WTC11 (cell line): ENCODE results near the gene DCK. TPM values are rescaled to one million over a fixed set of nuclear protein-coding genes. Genes with fewer than 3 reads are reported as not detected.

Source experiments
- ATAC-seq: fragments of 200-7000 bp; cut with Tn5 transposase; 2 replicates; pipeline ENCODE4 v1.10.0; 2021; ENCODE audit warnings: mild to moderate bottlenecking, moderate library complexity
- CTCF ChIA-PET: fragments of 300-600 bp; sonication (Branson Sonifier 250); formaldehyde crosslinking; loops from one replicate; lab custom pipeline; 2021; ENCODE audit warnings: antibody characterized with exemption; lab: Charles Lee
- POLR2A ChIA-PET: fragments of 350-600 bp; sonication (Branson Sonifier 250); formaldehyde crosslinking; loops from one replicate; lab custom pipeline; 2021; ENCODE audit warnings: antibody characterized with exemption; lab: Charles Lee
- DNase-seq: peaks from one replicate; pipeline ENCODE4 v3.0.0; 2021; ENCODE audit warnings: low spot score
- H3K27ac Mint-ChIP-seq: 2 replicates; pipeline ENCODE4 v1.8.0; 2021; ENCODE audit warnings: mixed read lengths
- H3K27me3 Mint-ChIP-seq: 2 replicates; pipeline ENCODE4 v1.8.0; 2021; ENCODE audit warnings: low read depth, mild to moderate bottlenecking, moderate library complexity, mixed read lengths
- H3K36me3 Mint-ChIP-seq: 2 replicates; pipeline ENCODE4 v1.8.0; 2021; ENCODE audit warnings: mixed read lengths
- H3K4me1 Mint-ChIP-seq: 2 replicates; pipeline ENCODE4 v1.8.0; 2022; ENCODE audit warnings: mixed read lengths
- H3K4me3 Mint-ChIP-seq: 2 replicates; pipeline ENCODE4 v1.8.0; 2021; ENCODE audit warnings: mild to moderate bottlenecking, moderate library complexity, mixed read lengths
- H3K9me3 Mint-ChIP-seq: 2 replicates; pipeline ENCODE4 v1.8.0; 2021; ENCODE audit warnings: mixed read lengths
- CBFB ChIP-seq: sonication (generic); formaldehyde crosslinking; IDR thresholded peaks from 2 replicates; pipeline ENCODE4 v1.8.1; 2022; ENCODE audit warnings: mild to moderate bottlenecking, low read depth, missing genetic modification reagents
- ELF4 ChIP-seq: sonication (generic); formaldehyde crosslinking; IDR thresholded peaks from 2 replicates; pipeline ENCODE4 v1.8.1; 2022; ENCODE audit warnings: low read depth, mild to moderate bottlenecking, moderate library complexity, missing genetic modification reagents
- ETV6 ChIP-seq: sonication (generic); formaldehyde crosslinking; IDR thresholded peaks from 2 replicates; pipeline ENCODE4 v1.8.1; 2022; ENCODE audit warnings: mild to moderate bottlenecking, missing genetic modification reagents
- FOXK1 ChIP-seq: sonication (generic); formaldehyde crosslinking; IDR thresholded peaks from 2 replicates; pipeline ENCODE4 v1.8.0; 2022; ENCODE audit warnings: mild to moderate bottlenecking, moderate library complexity, missing genetic modification reagents
- GRHL2 ChIP-seq: fragments of 250-450 bp; sonication (Bioruptor Pico); IDR thresholded peaks from 2 replicates; pipeline ENCODE4 v1.8.0; 2022; ENCODE audit warnings: mild to moderate bottlenecking, moderate library complexity; ENCODE audit not compliant: insufficient replicate concordance, severe bottlenecking
- HMGA2 ChIP-seq: fragments of 250-450 bp; sonication (Bioruptor Pico); IDR thresholded peaks from 2 replicates; pipeline ENCODE4 v1.4.0; 2021; ENCODE audit warnings: mild to moderate bottlenecking, moderate library complexity
- MYBL2 ChIP-seq: sonication (generic); formaldehyde crosslinking; IDR thresholded peaks from 2 replicates; pipeline ENCODE4 v1.8.1; 2023; ENCODE audit warnings: mild to moderate bottlenecking, moderate library complexity, missing genetic modification reagents
- NFATC4 ChIP-seq: fragments of 250-450 bp; sonication (Bioruptor Pico); IDR thresholded peaks from 2 replicates; pipeline ENCODE4 v1.9.0; 2021; ENCODE audit warnings: mild to moderate bottlenecking
- NFE2L1 ChIP-seq: sonication (generic); formaldehyde crosslinking; IDR thresholded peaks from 2 replicates; pipeline ENCODE4 v1.8.1; 2023; ENCODE audit warnings: missing genetic modification reagents
- NFYB ChIP-seq: sonication (generic); formaldehyde crosslinking; conservative IDR thresholded peaks from 2 replicates; pipeline ENCODE4 v1.8.0; 2022; ENCODE audit warnings: low read depth, missing genetic modification reagents
- OVOL2 ChIP-seq: fragments of 250-450 bp; sonication (Bioruptor Pico); IDR thresholded peaks from 2 replicates; pipeline ENCODE4 v1.9.0; 2021; ENCODE audit warnings: mild to moderate bottlenecking, borderline replicate concordance
- TCF7 ChIP-seq: sonication (generic); formaldehyde crosslinking; IDR thresholded peaks from 2 replicates; pipeline ENCODE4 v1.8.0; 2022; ENCODE audit warnings: mild to moderate bottlenecking, low read depth, missing genetic modification reagents, moderate library complexity
- TEAD1 ChIP-seq: sonication (generic); formaldehyde crosslinking; IDR thresholded peaks from 2 replicates; pipeline ENCODE4 v1.8.0; 2022; ENCODE audit warnings: mild to moderate bottlenecking, missing genetic modification reagents
- TEAD4 ChIP-seq: sonication (generic); formaldehyde crosslinking; IDR thresholded peaks from 2 replicates; pipeline ENCODE4 v1.8.0; 2022; ENCODE audit warnings: mild to moderate bottlenecking, missing genetic modification reagents
- ZBTB21 ChIP-seq: sonication (generic); formaldehyde crosslinking; IDR thresholded peaks from 2 replicates; pipeline ENCODE4 v1.8.1; 2023; ENCODE audit warnings: mild to moderate bottlenecking, missing genetic modification reagents, borderline replicate concordance
- ZNF121 ChIP-seq: sonication (generic); formaldehyde crosslinking; IDR thresholded peaks from 2 replicates; pipeline ENCODE4 v1.8.0; 2023; ENCODE audit warnings: missing genetic modification reagents
- ZNF138 ChIP-seq: sonication (generic); formaldehyde crosslinking; conservative IDR thresholded peaks from 2 replicates; pipeline ENCODE4 v1.8.1; 2022; ENCODE audit warnings: mild to moderate bottlenecking, moderate library complexity, missing genetic modification reagents
- ZNF671 ChIP-seq: fragments of 250-450 bp; sonication (Bioruptor Pico); IDR thresholded peaks from 2 replicates; pipeline ENCODE4 v1.8.0; 2021; ENCODE audit warnings: mild to moderate bottlenecking
- total RNA-seq: library from RNA; stranded (reverse); gene quantifications from 3 replicates; pipeline ENCODE4 v1.2.3, GENCODE V29; 2021
- TF ChIP-seq, protein P1 (sequence below): sonication (generic); formaldehyde crosslinking; conservative IDR thresholded peaks from 2 replicates; pipeline ENCODE4 v1.8.1; 2022; ENCODE audit warnings: mild to moderate bottlenecking, missing genetic modification reagents
- TF ChIP-seq, protein P2 (sequence below): sonication (generic); formaldehyde crosslinking; IDR thresholded peaks from 2 replicates; pipeline ENCODE4 v1.8.0; 2022; ENCODE audit warnings: missing genetic modification reagents
- TF ChIP-seq, protein P3 (sequence below): sonication (generic); formaldehyde crosslinking; IDR thresholded peaks from 2 replicates; pipeline ENCODE4 v1.8.1; 2023; ENCODE audit warnings: mild to moderate bottlenecking, missing genetic modification reagents, borderline replicate concordance
- TF ChIP-seq, protein P4 (sequence below): sonication (generic); formaldehyde crosslinking; IDR thresholded peaks from 2 replicates; pipeline ENCODE4 v1.8.0; 2022; ENCODE audit warnings: mild to moderate bottlenecking, missing genetic modification reagents
- TF ChIP-seq, protein P5 (sequence below): sonication (generic); formaldehyde crosslinking; IDR thresholded peaks from 2 replicates; pipeline ENCODE4 v1.8.0; 2022; ENCODE audit warnings: mild to moderate bottlenecking, missing genetic modification reagents
- TF ChIP-seq, protein P6 (sequence below): sonication (generic); formaldehyde crosslinking; IDR thresholded peaks from 2 replicates; pipeline ENCODE4 v1.8.1; 2022; ENCODE audit warnings: missing genetic modification reagents, borderline replicate concordance
- TF ChIP-seq, protein P7 (sequence below): fragments of 250-450 bp; sonication (Bioruptor Pico); IDR thresholded peaks from 2 replicates; pipeline ENCODE4 v2.1.2; 2022; ENCODE audit warnings: mild to moderate bottlenecking, moderate library complexity

DCK gene
- total RNA-seq, 1 experiment from 2014 or later: 15.0 TPM

DNA sequence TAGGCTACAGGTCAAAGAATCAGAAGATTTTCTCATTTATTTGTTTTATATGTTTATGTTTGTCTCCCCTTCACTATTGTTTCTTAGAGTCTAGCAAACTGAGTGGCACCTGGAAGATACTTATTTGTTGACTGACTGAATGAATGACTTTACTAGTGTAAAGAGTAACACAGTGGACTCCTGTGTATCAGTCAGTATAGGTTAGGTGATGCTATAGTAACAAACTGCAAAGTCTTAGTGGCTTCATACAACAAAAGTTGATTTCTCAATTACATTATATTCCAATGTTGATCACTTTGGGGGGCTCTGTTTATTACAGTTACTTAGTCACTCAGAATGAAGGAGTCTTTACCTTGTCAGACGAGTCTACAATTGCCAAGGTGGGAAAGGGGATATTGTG is 76.6 kb downstream of the DCK start (continued):
- TF ChIP-seq TCF7 (CRISPR knock-in tag): no peak
- TF ChIP-seq, protein P1, sequence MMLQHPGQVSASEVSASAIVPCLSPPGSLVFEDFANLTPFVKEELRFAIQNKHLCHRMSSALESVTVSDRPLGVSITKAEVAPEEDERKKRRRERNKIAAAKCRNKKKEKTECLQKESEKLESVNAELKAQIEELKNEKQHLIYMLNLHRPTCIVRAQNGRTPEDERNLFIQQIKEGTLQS (CRISPR knock-in tag): no peak
- no peak for TF ChIP-seq ZBTB21 (CRISPR knock-in tag)
- no peak for TF ChIP-seq GRHL2
- TF ChIP-seq NFYB: no peak
- TF ChIP-seq, protein P2, sequence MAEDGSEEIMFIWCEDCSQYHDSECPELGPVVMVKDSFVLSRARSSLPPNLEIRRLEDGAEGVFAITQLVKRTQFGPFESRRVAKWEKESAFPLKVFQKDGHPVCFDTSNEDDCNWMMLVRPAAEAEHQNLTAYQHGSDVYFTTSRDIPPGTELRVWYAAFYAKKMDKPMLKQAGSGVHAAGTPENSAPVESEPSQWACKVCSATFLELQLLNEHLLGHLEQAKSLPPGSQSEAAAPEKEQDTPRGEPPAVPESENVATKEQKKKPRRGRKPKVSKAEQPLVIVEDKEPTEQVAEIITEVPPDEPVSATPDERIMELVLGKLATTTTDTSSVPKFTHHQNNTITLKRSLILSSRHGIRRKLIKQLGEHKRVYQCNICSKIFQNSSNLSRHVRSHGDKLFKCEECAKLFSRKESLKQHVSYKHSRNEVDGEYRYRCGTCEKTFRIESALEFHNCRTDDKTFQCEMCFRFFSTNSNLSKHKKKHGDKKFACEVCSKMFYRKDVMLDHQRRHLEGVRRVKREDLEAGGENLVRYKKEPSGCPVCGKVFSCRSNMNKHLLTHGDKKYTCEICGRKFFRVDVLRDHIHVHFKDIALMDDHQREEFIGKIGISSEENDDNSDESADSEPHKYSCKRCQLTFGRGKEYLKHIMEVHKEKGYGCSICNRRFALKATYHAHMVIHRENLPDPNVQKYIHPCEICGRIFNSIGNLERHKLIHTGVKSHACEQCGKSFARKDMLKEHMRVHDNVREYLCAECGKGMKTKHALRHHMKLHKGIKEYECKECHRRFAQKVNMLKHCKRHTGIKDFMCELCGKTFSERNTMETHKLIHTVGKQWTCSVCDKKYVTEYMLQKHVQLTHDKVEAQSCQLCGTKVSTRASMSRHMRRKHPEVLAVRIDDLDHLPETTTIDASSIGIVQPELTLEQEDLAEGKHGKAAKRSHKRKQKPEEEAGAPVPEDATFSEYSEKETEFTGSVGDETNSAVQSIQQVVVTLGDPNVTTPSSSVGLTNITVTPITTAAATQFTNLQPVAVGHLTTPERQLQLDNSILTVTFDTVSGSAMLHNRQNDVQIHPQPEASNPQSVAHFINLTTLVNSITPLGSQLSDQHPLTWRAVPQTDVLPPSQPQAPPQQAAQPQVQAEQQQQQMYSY: no peak
- TF ChIP-seq ZNF138: no peak
- no peak for TF ChIP-seq NFE2L1 (CRISPR knock-in tag)
- no peak for TF ChIP-seq ELF4 (CRISPR knock-in tag)
- no peak for TF ChIP-seq FOXK1 (CRISPR knock-in tag)
- no peak for TF ChIP-seq OVOL2
- TF ChIP-seq HMGA2 (CRISPR knock-in tag): no peak
- TF ChIP-seq, protein P3, sequence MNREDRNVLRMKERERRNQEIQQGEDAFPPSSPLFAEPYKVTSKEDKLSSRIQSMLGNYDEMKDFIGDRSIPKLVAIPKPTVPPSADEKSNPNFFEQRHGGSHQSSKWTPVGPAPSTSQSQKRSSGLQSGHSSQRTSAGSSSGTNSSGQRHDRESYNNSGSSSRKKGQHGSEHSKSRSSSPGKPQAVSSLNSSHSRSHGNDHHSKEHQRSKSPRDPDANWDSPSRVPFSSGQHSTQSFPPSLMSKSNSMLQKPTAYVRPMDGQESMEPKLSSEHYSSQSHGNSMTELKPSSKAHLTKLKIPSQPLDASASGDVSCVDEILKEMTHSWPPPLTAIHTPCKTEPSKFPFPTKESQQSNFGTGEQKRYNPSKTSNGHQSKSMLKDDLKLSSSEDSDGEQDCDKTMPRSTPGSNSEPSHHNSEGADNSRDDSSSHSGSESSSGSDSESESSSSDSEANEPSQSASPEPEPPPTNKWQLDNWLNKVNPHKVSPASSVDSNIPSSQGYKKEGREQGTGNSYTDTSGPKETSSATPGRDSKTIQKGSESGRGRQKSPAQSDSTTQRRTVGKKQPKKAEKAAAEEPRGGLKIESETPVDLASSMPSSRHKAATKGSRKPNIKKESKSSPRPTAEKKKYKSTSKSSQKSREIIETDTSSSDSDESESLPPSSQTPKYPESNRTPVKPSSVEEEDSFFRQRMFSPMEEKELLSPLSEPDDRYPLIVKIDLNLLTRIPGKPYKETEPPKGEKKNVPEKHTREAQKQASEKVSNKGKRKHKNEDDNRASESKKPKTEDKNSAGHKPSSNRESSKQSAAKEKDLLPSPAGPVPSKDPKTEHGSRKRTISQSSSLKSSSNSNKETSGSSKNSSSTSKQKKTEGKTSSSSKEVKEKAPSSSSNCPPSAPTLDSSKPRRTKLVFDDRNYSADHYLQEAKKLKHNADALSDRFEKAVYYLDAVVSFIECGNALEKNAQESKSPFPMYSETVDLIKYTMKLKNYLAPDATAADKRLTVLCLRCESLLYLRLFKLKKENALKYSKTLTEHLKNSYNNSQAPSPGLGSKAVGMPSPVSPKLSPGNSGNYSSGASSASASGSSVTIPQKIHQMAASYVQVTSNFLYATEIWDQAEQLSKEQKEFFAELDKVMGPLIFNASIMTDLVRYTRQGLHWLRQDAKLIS: no peak
- TF ChIP-seq ETV6 (CRISPR knock-in tag): no peak

DNA sequence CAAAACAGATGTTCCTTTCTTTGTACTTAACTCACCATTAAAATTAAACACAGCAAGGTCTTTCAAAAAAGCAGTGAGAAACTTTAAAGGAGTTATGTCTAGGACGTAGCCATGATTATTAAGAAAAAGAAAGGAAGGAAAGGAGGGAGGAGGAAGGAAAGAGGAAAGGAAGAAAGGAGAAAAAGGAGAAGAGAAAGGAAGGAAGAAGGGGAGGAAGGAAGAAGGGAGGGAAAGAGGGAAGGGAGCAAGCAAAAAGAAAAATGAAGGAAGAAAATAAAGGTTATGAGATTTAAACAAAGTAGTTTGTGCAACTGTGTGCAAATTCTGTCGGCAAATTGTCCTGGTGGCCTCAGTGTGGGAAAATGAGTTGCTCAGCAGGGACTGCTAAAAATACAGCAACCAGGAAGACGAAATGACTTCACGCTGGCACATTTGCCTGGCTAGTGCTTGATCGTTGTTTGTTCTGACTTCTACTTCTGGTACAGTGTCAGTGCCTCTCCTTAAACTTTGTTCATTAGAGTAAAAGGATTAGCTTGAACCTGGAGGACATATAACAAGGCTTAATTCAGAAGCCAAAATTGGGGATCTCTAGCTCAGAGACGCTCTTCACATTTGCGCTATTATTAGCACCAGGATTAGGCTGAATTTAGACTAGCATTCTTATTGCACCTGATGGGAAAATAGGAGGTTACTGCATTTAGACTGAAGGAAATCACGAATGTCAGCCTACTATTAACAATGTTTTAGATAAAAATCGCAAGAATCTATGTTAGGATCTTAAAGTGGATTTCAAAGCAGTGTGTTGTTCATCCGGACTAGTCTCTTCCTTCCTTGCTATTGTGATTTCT is 81.2 kb downstream of the DCK start:
- Mint-ChIP-seq H3K27me3 (no peaks in the 10 kb centered on the region), H3K27ac (no peak overlapping the region), H3K4me1 (peaks cover 13% of the 10 kb centered on the region), H3K9me3 (no peaks in the 10 kb centered on the region), H3K36me3 (no peaks in the 10 kb centered on the region), H3K4me3 (no peak overlapping the region)
- ChIA-PET POLR2A (interaction anchor here (0.8 kb wide), 1 partner anchor 9 kb away, joined by 3 read pairs; no protein-coding TSS in a partner anchor), CTCF (interaction anchor here (1.4 kb wide), 1 partner anchor 39 kb away, joined by 3 read pairs; no protein-coding TSS in a partner anchor)
- ATAC-seq: no peak
- DNase-seq: no peak
- TF ChIP-seq TEAD4 (no peak), CBFB (CRISPR knock-in tag) (no peak), TEAD1 (CRISPR knock-in tag) (no peak), ZNF138 (no peak), NFATC4 (CRISPR knock-in tag) (no peak), ZNF671 (no peak), ZNF121 (CRISPR knock-in tag) (no peak), MYBL2 (no peak)
- TF ChIP-seq, protein P4, sequence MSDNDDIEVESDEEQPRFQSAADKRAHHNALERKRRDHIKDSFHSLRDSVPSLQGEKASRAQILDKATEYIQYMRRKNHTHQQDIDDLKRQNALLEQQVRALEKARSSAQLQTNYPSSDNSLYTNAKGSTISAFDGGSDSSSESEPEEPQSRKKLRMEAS: no peak
- TF ChIP-seq, protein P5, sequence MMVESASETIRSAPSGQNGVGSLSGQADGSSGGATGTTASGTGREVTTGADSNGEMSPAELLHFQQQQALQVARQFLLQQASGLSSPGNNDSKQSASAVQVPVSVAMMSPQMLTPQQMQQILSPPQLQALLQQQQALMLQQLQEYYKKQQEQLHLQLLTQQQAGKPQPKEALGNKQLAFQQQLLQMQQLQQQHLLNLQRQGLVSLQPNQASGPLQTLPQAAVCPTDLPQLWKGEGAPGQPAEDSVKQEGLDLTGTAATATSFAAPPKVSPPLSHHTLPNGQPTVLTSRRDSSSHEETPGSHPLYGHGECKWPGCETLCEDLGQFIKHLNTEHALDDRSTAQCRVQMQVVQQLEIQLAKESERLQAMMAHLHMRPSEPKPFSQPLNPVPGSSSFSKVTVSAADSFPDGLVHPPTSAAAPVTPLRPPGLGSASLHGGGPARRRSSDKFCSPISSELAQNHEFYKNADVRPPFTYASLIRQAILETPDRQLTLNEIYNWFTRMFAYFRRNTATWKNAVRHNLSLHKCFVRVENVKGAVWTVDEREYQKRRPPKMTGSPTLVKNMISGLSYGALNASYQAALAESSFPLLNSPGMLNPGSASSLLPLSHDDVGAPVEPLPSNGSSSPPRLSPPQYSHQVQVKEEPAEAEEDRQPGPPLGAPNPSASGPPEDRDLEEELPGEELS (CRISPR knock-in tag): no peak
- TF ChIP-seq, protein P6, sequence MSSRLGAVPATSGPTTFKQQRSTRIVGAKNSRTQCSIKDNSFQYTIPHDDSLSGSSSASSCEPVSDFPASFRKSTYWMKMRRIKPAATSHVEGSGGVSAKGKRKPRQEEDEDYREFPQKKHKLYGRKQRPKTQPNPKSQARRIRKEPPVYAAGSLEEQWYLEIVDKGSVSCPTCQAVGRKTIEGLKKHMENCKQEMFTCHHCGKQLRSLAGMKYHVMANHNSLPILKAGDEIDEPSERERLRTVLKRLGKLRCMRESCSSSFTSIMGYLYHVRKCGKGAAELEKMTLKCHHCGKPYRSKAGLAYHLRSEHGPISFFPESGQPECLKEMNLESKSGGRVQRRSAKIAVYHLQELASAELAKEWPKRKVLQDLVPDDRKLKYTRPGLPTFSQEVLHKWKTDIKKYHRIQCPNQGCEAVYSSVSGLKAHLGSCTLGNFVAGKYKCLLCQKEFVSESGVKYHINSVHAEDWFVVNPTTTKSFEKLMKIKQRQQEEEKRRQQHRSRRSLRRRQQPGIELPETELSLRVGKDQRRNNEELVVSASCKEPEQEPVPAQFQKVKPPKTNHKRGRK: no peak
- TF ChIP-seq, protein P7, sequence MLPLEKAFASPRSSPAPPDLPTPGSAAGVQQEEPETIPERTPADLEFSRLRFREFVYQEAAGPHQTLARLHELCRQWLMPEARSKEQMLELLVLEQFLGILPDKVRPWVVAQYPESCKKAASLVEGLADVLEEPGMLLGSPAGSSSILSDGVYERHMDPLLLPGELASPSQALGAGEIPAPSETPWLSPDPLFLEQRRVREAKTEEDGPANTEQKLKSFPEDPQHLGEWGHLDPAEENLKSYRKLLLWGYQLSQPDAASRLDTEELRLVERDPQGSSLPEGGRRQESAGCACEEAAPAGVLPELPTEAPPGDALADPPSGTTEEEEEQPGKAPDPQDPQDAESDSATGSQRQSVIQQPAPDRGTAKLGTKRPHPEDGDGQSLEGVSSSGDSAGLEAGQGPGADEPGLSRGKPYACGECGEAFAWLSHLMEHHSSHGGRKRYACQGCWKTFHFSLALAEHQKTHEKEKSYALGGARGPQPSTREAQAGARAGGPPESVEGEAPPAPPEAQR (CRISPR knock-in tag): no peak
